ENCODE measurements around the gene TDRD10. TPM values are rescaled to one million over a fixed set of nuclear protein-coding genes. Genes with fewer than 3 reads are reported as not detected.
"Not testable (repeated sequence)": the region's sequence is repeated elsewhere in the genome, so short reads cannot be mapped to it uniquely, and the experiment has no call there.

TDRD10 gene
- total RNA-seq, 1 experiment from 2014 or later = 0.17 TPM

DNA sequence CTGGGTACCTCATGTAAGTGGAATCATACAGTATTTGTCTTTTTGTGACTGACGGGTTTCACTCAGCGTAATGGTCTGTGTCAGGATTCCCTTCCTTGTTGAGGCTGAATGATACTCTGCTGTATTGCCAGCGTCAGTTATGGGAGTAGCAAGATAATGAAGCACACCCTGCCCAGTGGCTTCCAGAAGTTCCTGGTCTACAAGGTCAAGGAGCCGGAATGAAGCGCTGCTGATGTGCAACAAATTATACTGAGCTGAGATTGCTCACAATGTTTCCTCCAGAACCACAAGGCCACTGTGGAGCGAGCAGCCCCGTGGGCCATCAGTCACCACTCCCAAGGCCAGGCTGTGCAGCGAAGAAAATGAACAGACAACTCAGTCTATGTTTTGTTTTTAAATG is 24.0 kb upstream of the TDRD10 start:
- in situ Hi-C loops (cut with HindIII; ENCODE audit: low sequenced_read_pairs) = no loop called here
- DNase-seq (ENCODE audit: low spot score) = no peak

DNA sequence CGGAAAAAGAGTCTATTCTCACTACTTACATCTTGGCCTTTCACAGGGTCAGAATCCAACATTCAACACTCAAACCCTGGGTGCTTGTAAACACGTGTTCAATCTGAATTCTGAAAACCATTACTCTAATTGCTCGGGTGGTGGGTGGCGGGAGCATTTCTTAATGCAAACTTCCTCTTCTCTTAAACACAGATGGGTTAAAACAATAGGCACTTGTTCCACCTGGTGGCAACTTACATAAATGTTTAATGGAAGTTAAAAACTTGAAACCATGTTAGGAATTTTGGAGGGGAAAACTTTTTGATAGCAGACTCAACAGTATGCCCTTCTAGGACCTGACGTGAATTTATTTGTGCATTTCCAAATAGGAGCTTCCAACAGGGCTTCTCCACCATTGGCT is 23.4 kb upstream of the TDRD10 start:
- DNase-seq (ENCODE audit: low spot score) = no peak
- in situ Hi-C loops (cut with HindIII; ENCODE audit: low sequenced_read_pairs) = no loop called here

DNA sequence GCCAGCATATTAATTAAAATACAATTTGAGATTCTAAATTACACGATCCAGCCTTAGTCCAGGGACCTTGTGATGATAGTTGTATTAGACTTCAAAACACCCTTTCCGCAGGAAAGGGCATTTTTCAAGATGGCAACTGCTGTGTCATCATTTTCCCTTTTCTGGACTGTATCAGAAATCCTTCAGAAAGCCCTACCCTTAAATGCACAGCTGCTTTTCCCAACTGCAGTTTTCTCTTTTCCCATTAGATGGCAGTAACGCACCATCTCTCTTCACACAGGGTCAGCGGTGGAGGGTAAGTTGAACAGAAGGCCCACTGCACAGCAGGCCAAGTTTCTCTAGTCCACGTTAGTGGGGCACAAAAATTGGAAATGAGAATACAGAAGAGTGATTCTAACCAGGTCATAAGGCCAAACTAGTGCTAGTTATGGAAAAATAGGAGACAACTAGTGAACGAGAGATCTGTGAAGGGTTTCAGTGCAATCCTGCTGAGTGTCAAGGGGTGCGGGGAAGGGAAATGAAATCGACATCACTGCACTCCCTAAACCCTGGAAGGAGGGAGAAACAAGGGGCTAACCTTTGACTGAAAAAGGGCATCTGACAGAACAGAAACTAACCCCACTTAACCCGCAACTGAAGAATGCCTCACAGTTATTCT is 22.1 kb upstream of the TDRD10 start:
- in situ Hi-C loops (cut with HindIII; ENCODE audit: low sequenced_read_pairs) = no loop called here
- peak; percentile 84 for DNase-seq (ENCODE audit: low spot score)

DNA sequence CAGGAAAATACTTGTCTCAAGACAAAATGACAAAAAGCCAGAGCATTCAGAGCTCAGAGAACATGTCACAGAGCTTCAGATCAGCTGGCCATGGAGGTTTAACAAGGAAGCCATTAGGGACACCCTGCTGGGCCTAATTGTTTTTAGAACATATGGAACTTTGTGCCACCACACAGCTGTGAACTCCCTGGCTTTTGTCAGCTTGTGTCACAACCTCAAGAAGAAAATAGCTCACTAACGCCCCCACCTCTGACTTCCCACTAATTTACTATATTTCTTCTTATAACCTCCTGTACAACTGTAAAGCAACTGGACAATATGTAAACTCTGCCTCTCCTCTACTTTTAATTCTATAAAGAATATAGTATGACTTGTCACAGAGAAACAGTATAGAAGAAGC is 21.0 kb upstream of the TDRD10 start:
- DNase-seq (ENCODE audit: low spot score) = no peak
- in situ Hi-C loops (cut with HindIII; ENCODE audit: low sequenced_read_pairs) = no loop called here

DNA sequence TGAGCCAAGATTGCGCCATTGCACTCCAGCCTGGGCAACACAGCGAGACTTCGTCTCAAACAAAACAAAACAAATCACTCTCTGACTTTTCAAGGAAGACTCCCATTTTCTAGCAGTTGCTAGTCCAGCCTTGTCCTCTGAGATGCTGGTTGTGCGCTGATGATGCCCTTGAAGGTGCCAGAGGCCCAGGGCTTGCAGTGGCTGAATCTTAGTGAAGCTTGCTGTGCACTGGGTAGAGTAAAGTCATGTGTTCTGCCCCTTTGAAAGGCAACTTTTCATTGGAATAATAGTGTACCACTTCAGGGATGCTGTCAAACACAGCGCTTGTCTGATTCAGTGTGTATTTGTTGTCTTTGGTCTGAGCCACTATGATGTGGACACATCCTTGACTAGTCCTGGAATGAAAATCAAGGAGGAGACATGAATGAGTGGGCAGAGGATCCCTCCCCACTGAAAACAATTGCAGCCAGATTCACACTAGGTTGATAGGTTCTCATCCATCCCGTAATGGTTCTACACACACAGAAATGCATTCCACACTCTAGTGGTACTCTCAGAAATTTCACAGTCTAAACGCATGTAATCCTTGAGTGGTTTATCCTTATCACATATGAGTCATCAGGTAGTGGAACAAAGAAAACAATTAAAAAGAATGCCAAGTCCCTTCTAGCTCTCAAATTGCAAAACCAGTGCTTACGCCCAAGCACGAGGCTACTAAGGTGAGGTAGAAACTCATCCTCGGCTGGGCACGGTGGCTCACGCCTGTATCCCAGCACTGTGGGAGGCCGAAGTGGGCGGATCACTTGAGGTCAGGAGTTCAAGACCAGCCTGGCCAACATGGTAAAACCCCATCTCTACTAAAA is 17.8 kb upstream of the TDRD10 start:
- no peak for DNase-seq (ENCODE audit: low spot score)
- in situ Hi-C loops (cut with HindIII; ENCODE audit: low sequenced_read_pairs) = no loop called here

DNA sequence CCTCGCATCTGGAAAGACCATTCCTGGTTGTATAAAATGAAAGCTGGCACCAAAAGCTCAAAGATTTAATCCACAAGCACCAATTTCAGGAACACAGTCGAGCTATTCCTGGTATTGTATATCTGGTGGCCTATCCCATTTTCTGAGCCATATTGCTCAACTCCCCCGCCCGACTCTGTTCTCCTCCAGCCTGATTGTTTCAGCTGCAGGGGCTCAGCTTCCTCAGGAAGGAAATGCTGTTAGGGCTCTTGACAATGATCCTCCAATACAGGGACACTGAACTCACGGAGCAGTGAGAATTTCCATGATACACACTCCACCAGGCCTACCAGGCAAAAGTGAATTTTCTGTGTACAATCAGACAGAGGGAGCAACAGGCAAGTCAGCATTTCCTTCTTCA is 16.9 kb upstream of the TDRD10 start:
- in situ Hi-C loops (cut with HindIII; ENCODE audit: low sequenced_read_pairs) = no loop called here
- no peak for DNase-seq (ENCODE audit: low spot score)

DNA sequence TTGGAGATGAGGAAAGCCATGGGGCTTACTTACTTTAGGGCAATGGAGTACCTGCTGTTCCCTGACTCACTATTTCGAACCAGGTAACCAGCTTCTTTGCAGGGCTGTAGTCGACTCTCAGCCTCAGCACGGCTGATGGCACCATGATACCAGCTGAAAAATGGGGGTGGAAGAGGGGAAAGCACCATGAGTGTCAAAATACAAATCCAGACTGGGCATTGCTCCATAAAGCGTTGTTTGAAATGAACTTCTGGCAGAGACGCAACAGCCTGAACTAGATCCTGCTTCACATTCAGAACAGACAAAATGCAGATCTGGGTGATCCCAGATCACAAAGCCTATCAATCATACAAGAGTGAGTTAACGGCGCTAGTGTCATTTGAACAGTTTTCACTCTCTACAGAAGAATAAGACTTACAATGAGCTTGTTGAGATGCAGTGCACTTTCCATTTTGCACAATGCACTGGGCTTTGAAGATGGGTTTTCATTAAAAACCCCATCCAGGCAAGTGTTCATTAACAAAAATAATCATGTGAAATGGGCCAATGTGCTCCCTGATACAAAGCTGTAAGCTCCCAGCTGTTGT is 16.0 kb upstream of the TDRD10 start:
- no peak for DNase-seq (ENCODE audit: low spot score)

DNA sequence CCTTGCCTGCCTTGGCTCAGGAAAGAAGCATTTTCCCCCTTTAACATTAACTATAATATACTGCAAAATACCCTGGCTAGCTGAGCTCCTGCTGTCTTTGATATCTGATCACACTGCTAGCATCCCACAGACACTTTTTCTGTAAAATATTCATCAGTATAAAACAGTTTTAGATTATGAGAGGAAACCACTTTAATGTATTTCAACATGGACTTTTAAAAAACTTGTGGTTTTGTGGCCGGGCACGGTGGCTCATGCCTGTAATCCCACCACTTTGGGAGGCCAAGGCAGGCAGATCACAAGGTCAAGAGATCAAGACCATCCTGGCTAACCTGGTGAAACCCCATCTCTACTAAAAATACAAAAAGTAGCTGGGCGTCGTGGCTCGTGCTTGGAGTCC is 15.3 kb upstream of the TDRD10 start:
- DNase-seq (ENCODE audit: low spot score); in situ Hi-C loops (cut with HindIII; ENCODE audit: low sequenced_read_pairs): not testable (repeated sequence)

More for the DNA sequence above, 16.0 kb upstream of the TDRD10 start:
- in situ Hi-C loops (cut with HindIII; ENCODE audit: low sequenced_read_pairs) = no loop called here

DNA sequence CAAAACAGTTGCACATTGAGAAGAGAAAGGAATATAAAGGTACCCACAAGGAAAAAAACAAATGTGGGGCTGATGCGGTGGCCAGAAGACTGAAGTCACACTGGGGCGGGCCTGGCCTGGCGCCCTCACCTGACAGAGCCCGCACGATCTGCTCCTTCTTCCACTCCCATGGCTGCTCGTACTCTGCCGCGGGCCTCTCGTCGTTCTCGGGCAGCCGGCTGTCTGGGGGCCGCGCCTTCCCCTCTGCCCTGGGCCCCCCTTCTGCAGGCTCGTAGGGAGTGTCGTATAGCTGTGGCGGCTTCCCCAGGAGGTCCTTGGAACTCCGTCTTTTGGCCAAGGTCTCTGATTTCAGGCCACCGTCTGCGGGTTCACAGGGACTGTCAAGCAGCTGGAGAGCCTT is 13.1 kb upstream of the TDRD10 start:
- DNase-seq (ENCODE audit: low spot score) = no peak

DNA sequence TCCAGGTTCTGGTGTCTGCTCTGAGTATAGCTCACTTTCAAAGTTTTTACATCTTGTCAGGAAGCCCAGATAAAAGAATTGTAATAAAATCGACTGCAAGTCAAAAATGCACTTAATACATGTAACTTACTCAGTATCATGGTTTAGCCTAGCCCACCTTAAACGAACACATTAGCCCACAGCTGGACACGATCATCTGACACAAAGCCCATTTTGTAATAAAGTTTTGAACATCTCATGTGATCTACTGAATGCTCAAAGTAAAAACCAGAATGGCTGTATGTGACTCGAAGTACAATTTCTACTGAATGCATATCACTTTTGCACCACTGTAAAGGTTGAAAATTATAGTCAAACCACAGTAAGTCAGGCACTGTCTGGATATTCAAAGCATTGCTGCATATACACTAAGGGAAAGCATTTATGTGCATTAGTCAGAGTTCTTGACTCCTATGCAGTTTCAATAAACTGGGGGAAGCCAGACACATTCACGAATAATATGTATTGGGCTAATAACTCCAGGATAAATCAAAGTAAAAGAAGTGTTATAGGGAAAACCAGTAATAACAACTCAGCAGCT is 12.2 kb upstream of the TDRD10 start:
- DNase-seq (ENCODE audit: low spot score) = no peak
- in situ Hi-C loops (cut with HindIII; ENCODE audit: low sequenced_read_pairs) = no loop called here

More for the DNA sequence above, 13.1 kb upstream of the TDRD10 start:
- in situ Hi-C loops (cut with HindIII; ENCODE audit: low sequenced_read_pairs) = no loop called here

DNA sequence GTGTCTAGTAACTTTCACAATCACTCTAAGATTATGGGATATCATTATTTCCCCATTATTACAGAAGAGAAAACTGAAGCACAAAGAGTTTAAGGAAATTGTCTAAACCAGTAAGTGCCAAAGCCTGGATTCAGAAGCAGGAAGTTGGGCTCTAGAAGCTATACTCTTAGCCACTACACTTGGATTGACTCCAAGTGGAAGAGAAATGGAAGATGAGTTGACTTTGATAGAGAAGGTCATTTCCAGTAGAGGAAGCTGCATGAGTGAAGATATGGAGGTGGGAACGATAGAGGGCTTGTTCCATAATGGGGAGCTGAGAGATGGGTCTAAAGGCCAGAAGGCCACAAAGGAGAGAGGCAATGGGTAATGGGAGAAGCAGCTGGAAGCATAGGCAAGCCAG is 11.7 kb upstream of the TDRD10 start:
- DNase-seq (ENCODE audit: low spot score) = no peak
- in situ Hi-C loops (cut with HindIII; ENCODE audit: low sequenced_read_pairs) = no loop called here

DNA sequence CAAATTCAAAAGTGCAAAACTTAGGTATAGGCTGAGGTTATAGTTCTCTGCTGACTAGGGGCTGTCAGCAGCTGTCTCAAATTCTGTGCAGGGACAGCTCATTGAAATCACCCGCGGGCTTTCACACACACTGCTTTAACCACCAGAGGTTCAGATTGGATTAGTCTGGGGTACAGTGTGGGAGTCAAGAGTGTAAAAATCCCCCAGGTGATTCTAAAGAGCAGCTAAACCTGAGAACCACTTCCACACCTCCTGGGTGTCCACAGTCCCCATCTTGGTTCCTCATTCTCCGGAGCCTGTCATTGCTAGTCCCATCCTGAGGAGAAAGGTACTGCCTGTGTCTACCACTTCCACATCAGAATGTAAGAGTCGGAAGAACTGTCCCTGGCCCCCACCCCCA is 9.9 kb upstream of the TDRD10 start:
- DNase-seq (ENCODE audit: low spot score) = no peak
- in situ Hi-C loops (cut with HindIII; ENCODE audit: low sequenced_read_pairs) = no loop called here

DNA sequence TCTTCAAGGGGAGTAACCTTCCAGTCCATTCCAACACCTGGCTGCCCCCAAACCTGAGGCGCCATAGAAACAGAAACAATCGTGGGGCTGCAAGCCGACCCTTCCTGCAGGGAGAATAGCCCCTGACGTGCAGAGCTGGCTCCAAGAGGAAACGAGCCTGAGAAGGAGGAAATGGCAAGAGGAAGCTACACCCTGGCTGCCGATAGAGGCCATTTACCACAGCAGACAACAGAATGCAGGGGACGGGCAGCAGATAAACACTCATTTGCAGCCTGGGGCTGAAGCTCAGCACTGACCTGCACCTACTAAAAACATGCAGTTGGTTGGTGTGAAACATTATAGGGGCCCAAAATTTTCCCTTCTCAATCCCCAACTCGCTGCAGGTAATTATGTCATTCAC is 8.7 kb upstream of the TDRD10 start:
- in situ Hi-C loops (cut with HindIII; ENCODE audit: low sequenced_read_pairs) = no loop called here
- DNase-seq (ENCODE audit: low spot score) = no peak

DNA sequence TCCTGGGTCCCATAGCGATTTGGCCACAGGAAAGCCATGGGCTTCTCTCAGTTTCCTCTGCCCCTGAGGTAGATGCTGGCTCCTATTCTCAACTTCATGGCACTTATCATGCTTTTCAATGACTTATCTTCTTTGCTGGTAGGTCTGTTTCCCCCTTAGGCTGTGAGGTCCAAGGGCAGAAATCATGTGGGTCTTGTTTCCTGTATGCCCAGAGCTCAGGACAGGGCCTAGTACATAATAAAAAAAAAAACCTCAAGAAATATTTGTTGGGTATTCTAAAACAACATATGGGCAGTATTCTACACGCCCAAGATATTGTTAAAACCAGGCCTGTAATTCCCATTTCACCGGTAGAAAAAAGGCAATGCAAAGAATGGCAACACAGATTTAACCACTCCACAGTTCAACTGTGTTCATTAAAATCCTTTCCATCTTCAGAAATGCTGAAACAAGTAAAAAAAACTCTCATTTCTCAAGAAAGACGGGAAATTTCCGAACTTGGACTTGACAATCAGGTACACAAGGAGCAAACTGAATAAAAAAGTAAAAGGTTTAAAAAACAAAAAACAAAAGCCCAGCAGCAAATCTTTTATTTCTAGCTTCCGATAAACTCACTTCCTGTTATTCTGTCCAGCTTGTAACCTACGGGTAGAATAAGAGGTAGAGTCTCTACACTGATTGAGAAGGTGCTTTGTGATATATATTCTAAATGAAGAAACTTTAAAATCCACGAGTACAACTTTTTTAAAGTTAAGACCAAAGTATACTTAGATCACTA is 6.3 kb upstream of the TDRD10 start:
- in situ Hi-C loops (cut with HindIII; ENCODE audit: low sequenced_read_pairs) = no loop called here
- DNase-seq (ENCODE audit: low spot score) = no peak

DNA sequence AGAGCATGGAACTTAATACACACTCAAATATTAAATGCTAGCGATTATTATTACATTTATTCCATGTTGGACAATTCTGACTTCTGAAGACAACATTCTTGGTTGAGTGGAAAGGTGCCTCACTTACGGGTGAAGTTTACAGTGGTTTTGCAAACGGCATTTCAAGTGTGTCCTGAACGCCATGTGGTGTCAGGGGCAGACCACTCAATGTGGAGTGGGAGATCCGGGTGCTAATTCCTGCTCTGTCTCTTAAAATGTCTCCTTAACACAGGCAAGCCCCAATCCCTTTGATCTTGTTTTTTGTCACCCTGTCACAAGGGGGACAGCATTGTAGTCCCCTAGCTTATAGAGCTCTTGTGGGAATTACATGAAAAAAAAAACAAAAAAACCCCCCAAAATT is 5.6 kb upstream of the TDRD10 start:
- in situ Hi-C loops (cut with HindIII; ENCODE audit: low sequenced_read_pairs) = no loop called here
- DNase-seq (ENCODE audit: low spot score) = no peak

DNA sequence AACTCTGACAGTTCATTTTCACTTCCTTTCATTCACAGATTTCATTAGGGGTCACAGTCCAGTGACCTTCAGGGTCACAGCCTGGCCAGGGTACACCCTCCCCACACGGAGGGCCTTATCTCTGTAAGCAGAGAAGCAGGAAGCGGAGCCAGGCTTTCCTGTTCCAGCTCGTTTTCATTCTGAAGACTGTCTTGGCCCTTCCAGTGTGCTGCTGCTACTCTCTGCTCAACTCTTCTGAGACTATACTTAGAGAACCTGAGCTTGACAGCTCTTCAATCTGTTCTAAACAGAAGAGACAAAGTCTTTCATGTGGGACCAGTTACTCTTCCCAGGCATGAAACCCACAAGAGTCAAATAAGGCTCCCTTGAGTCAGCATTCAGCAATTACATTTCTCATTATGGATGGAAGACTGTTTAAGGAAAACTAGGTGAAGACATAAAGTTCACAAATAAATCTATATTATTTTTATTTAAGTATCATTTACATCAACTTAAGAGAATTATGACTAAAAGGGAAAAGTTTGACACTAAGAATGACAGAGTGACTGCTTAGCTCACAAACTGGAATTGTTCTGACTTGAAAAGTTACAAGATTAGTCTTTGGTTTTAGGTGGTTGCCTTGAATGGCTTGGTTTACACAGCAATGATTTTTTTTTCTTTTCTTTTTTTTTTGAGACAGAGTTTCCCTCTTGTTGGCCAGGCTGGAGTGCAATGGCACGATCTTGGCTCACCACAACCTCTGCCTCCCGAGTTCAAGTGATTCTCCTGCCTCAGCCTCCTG is 4.8 kb upstream of the TDRD10 start:
- DNase-seq (ENCODE audit: low spot score) = no peak
- in situ Hi-C loops (cut with HindIII; ENCODE audit: low sequenced_read_pairs) = no loop called here

DNA sequence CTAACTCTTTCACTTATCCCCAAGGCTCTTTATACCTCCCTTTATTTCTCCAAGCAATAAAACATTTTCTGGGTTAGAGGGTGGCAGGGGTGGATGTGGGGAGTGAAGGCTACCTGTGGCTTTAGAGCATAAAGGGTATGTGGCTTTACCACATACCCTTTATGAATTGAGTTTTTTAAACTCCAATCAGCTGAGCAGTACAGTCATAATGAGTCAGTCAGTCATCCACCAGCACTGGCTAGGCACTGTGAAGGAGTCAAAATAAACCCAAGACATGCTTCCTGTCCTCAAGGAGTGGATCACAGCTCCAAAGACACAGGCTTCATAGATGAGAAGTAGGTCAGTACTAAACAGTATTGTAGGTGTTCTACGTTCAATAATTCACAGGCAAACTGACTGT is 2.6 kb upstream of the TDRD10 start:
- DNase-seq (ENCODE audit: low spot score) = no peak
- in situ Hi-C loops (cut with HindIII; ENCODE audit: low sequenced_read_pairs) = no loop called here

DNA sequence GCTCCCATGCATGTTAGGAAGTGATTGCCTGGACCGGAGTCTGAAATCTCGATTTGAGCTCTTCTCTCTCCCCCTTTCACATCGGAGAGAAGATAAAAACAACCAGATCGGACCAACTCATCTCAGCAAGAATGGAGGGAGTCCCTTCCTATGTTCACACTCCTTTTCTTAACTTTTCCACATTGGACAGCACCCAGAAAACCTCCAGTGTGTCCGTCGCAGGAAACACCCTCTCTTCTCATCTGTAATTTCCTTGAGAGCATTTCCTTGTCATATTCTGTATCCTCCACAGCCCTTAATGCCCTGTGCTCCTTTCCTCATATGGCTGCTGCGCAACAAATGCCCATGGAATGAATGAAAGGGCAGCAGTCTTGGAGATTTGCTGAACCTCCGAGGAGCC is 1.5 kb upstream of the TDRD10 start:
- DNase-seq (ENCODE audit: low spot score) = no peak
- in situ Hi-C loops (cut with HindIII; ENCODE audit: low sequenced_read_pairs) = no loop called here

All from G401 (cell line).